Measurements from ENCODE around the gene ATAD3B.

DNA sequence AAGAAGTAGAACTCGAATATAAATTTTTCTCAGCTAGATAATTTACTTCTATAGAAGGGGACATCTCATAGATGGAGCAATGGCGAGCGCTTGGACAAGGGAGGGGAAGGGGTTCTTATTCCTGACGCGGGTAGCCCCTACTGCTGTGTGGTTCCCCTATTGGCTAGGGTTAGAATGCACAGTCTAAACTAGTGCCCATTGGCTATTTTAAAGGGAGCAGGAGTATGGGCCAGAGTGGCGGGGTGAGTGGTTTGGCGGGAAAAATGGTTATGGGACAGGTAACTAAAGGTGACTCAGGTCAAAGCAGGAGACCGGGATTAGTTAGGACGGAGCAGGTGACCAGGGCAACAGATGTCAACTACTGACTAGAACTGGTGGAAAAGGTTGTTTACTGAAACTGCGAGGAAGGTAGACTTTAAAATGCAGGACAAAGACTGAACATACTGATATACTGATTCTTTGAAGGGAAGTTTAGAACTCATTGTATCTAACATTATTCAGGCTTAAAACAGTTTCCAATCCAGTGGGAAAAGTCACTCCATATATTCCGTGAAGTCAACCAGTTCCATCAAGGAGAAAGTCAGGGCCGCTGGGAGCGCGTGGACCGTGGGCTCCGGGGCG, 39.5 kb downstream of the ATAD3B start:
- TF ChIP-seq, protein P1, sequence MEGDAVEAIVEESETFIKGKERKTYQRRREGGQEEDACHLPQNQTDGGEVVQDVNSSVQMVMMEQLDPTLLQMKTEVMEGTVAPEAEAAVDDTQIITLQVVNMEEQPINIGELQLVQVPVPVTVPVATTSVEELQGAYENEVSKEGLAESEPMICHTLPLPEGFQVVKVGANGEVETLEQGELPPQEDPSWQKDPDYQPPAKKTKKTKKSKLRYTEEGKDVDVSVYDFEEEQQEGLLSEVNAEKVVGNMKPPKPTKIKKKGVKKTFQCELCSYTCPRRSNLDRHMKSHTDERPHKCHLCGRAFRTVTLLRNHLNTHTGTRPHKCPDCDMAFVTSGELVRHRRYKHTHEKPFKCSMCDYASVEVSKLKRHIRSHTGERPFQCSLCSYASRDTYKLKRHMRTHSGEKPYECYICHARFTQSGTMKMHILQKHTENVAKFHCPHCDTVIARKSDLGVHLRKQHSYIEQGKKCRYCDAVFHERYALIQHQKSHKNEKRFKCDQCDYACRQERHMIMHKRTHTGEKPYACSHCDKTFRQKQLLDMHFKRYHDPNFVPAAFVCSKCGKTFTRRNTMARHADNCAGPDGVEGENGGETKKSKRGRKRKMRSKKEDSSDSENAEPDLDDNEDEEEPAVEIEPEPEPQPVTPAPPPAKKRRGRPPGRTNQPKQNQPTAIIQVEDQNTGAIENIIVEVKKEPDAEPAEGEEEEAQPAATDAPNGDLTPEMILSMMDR (IDR thresholded peaks at IDR 0.05; ENCODE audit: insufficient read depth, low read length, poor library complexity, severe bottlenecking): no peak
- TF ChIP-seq EZH2phosphoT487 (conservative IDR thresholded peaks at IDR 0.05; ENCODE audit: low read length): no peak
